ENCODE data around the gene LPAR3.

The LPAR3 gene

DNA sequence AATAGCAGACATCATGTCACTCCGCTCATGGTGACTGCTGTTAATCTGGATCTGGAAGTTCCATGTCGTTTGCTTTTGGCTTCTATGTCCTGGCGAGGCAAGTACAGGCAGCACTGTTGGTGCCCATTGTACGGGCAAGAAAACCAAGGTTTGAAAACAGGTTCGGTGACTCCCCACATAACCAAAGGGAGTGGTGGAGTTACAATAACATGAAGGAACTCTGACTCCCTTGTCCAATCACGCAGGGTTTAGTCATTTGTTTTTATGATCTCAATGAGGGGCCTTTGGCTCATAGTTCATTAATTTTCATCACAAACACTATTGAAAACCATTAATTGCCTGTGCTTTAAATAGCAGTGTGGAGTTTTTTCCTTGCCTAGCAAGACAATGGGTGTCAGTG, 119.8 kb downstream of the LPAR3 start:
- DNase-seq: no peak

DNA sequence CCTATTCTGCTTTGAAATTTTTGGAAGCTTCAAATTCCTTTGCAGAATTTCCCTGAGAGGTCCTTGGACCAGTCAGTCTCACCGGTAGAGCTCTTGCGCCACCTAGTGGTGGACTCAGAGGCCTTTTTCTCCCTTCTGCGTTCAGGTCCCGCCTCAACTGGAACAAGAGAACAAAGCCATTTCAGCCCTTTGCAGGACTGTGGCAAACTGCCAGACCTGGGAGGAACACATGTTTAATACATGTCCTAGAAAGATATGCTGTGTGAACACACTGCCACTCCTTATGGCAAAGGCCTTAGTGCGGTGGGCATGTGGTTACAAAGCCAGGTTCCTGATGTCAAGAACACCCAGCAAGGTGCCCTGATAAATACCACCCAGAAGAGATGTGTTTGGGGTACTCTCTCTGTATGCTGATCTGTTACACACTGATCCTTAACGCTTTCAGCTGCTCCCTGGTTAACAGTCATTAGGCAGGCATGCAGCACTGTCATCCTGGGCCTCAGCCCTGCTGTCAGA, 120.5 kb downstream of the LPAR3 start:
- DNase-seq: peak; percentile 85

DNA sequence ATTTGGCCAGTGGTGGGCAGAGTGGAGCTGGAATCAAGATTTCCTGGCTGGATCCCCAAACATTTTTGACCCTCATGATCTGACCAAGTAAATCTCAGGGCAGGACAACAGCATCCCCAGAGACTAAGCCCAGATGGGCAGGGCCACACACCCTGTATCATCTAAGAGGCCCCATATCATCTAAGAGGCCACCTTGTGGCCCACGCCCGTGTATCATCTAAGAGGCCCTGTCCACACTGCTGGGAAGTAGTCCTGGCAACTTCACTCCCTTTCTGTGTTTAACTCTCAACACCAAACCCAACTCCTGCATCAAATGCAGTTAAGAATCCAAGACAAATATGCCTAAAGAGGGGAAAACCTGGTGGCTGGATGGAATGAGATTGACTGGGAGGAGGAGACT, 121.1 kb downstream of the LPAR3 start:
- no peak for DNase-seq

DNA sequence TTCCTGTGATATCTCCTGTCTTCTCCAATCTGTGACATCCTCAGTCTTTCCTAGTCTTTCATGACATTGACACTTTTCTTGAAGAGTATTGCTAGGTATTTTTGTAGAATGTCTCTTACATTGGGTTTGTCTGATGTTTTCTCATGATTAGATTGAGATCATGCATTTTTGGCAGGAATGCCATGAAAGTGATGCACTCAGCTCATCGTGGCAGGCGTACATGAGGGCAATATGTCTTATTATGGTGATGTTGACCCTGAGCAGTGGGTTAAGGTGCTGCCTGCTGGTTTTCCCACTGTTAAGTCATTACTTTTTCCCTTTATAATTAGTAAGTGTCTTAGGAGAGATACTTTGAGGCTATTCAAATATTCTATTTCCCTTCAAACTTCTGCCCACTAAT, 122.5 kb downstream of the LPAR3 start:
- no peak for DNase-seq

DNA sequence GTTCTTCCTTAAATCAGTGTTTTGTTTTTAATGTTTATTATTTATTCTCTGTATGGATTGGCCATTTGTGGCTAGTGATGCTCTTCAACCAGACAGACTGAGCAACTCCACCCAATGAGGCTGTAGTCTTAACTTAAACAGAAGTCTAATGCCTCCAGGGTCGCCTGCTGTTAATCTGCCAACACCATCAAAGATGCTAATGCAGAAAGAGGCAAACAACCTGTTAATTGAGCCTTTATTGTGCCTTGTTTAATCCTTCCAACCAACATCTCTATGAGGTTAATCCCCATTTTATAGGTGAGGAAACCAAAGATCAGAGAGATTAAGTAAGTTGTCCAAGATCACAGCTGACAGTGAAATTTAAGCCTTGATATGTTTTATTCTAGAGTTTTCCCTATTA, 123.4 kb downstream of the LPAR3 start:
- no peak for DNase-seq

DNA sequence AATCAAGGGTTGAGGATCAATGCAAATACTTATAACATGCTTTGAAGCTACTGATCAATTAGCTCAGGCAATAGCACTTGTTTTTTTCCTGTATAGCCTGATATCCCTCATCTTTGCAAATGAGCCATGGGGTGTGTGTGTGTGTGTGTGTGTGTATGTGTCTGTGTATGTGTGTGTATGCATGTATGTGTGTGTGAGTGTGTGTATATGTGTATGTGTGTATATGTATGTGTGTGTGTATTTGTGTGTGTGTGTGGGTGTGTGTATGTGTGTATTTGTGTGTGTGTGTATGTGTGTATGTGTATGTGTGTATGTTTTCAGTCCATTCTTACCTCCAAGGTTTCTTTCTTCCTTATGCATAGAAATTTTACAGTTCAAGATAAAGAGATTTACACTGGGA, 124.4 kb downstream of the LPAR3 start:
- no peak for DNase-seq

DNA sequence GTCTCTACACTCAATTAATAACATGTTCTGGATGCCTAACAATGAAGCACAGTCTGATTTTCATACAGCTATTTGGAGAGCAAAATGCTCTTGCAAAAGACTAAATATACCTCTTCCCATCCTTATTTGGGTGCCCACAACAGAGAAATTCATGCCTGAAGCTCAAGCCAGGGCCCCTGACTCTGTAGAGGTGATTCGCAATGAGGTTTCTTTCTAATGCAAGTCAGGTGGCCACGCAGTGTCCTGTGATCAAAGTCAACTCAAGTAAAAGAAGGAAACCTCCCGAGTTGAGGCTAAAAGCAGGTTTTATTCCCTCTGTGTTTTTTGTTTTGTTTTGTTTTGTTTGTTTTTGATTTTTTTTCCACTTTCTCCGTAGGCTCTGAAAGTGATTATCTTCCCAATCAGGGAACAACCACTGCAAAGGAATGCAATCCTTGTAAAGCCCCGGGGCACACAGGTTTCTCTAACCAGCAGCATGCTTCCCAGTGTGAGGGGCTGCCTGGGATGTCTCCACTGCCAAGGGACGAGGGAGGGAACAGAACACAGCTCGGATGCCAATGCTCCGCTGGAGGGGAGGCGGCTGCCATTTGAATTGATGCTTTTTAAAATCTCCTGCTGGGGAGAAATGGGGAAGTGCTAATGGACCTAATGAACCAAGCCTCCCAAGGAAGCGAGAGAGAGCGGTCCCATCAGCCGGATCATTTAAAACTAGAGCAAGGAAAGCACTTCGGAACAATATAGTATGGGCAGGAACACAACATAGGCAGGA, 128.9 kb downstream of the LPAR3 start:
- DNase-seq: no peak

DNA sequence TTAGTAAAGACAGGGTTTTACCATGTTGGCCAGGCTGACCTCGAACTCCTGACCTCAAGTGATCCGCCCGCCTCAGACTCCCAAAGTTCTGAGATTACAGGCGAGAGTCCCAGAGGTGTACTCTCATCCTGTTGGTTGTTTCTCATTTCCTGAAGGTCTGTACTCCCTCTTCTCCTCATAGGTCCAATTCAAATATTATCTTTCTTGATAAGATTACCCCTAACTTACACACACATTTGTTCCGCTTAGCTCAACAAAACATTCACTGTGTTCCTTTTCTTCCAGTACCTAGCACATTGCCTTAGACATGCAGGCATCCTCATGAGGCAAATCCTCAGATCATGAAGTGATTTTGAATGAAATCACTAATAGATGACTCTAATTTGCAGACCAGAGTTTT, 130.3 kb downstream of the LPAR3 start:
- no peak for DNase-seq
